A549 treated with Mapracorat at 1 μM for 4 hours (cell line): ENCODE results near the gene WNT7A. TPM values are rescaled to one million over a fixed set of nuclear protein-coding genes. Genes with fewer than 3 reads are reported as not detected.

Experiments used
- total RNA-seq: library from RNA; stranded (reverse); fragments of 200-300 nt; extraction: Qiagen RNA extraction; gene quantifications from 5 replicates; pipeline ENCODE4 v1.2.3, GENCODE V29; 2022

WNT7A gene
- total RNA-seq, result 0.04 to 0.20 TPM (median 0.10 TPM) in 5 replicates

GRCh38 chr3:13879946-13880810 is at the start of gene WNT7A:
WNT7A (minus strand) TSS chr3:13880071; CDS start chr3:13879816, 255 bp downstream.

Other genes starting within 250 kb of the WNT7A start
- 35.7 to 40.5 TPM (median 39.0 TPM) in 5 replicates for gene CHCHD4, start 244.8 kb upstream of the WNT7A start, total RNA-seq
- gene TMEM43, start 245.0 kb upstream of the WNT7A start, total RNA-seq, result 105 to 125 TPM (median 120 TPM) in 5 replicates